HuH-7.5 (cell line): ENCODE data around the gene C2orf15.
"Not testable (repeated sequence)": the region's sequence is repeated elsewhere in the genome, so short reads cannot be mapped to it uniquely, and the experiment has no call there.

Source experiments
- DNase-seq: peaks from one replicate; pipeline ENCODE4 v3.0.0; 2011; ENCODE audit warnings: low spot score

The C2orf15 gene, protein sequence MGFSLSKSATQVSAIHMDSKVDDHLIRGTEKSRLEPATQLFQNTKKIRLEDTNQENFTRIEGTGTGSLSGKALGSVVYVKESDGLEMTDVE

DNA sequence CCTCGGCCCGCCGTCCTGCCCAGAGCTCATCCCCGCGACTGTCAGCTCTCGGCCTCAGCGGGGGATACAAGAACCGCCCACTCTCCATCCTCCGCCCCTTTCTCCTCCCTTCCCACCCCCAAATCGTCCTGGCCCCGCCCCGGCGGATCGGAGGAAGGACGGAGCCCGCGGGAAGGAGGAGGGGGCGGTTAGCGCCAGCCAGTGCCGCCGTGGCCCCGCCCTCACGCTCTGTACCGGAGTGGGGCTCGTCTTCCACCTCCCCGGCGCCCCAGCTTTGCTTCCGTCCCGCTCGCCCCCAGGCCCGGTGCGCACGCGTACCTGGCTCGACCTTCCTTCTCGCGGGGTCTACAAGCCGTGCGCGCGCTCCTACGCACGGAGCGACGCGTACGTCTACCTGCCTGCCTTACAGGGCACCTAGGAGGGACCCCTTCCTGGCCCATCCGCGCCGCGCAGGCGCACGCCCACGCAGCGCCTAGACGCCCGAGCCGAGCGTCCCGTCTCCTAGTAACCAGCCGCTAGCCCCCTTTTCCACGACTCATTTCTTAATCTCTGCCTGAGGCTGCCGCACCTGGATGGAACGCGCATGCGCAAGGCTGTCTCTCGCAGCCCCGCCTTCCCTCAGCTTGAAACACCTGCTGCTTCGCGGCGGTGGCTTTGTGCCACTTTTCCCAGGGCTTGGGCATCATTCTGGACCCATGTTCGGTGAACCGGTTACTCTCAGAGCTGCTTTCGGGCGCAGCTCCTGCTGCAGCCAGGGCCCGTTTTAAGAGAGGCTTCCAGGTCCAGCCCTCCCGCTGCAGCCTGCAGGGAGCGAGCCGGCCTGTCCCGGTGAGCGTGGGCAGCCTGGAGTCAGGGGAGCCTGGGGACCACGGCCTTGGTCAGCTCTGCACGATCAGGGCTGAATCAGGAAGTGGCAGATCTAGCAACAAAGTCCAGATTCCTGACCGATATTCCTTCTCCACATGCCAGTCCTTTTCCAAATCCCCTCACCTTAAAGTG lies at the start of gene C2orf15:
TSS of gene C2orf15 (plus strand) at position 598 of the 999 bp plus-strand sequence. CDS start 8,852 bp downstream, outside the sequence.
- peak; percentile 78 for DNase-seq

DNA sequence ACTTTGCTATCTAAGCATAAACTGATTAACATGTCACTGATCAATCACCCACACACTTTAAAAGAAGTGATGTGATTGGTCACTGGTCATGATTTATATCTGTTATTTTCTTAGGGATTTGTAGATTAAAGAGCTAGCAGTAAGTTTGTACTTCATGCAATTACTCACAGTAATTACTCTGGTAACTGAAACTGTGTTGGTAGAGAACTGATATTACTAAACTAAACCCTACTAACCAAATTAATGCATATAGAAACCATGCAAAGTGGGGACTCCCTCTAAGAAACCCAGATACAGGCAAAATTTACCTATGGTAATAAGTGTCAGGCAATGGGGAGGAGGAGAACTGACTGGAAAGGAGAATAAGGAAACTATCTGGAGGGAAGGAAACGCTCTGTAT lies 44.8 kb upstream of the C2orf15 start:
- DNase-seq, result no peak

DNA sequence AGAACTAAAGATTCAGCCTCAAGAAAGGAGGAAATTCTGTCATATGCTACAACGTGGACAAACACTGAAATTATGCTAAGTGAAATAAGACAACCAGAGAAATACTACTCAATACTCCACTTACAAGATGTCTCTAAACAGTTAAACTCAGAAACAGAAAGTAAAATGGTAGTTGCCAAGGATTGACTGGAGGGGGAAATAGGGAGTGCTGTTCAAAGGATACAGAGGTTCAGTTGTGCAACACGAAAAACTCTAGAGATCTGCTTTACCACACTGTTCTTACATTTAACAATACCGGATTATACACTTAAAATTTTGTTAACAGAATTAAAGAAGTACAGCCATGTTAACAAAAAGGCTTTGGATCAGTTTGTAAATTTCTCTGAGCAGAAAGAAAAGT lies 39.8 kb upstream of the C2orf15 start:
- no peak for DNase-seq

DNA sequence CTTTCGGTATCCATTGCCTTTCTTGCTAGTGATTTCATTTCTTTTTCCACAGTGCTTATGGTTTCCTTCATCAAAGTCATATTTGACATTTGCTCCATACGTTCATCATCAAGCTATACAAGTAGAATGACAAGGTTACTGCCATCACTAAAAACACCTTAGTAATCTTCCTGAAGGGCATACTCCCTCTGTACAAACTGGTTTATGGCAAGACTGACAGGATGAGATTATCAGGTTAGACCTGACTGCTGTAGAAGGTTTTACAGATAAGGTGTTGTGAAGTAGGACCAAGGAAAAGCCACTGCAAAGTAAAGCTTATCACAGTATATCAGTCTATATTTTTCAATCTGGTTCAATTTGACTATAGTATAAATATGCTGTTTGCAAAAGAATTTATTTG lies 37.5 kb upstream of the C2orf15 start:
- DNase-seq, result no peak

DNA sequence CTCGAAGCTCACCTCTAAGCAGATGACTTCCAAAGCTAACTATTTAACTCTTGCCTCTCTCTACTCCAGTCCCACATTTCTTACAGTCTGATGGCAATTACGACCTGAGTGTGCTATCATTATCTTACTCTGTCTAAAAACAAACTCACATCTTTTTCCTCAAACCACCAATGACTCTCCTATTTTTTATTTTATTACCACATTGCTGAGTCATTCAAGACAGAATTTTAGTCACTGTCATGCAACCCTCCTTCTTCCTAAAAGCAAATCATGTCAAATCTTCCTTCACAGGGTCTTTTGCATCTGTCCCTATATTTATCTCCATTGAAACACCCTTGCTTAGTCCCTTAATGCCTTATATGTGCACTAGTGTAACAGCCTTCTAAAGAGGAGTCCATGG lies 34.6 kb upstream of the C2orf15 start:
- no peak for DNase-seq

DNA sequence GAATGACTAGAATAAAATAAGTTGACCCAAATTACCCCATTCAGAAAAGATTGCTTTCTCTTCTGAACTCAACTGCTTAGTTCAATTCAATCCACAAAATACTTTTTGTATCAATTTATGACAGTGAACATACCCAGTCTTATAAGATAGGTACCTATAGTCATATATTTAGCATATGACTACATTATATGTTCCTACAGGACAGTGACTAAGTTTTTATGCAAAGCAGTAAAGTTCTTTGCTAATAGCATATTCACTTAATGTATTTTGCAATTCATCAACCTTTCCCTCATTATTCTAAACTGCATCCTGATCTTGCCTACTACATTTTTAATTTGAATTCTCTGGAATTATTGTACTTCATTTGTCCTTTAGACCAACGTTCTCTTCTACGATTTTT lies 30.3 kb upstream of the C2orf15 start:
- DNase-seq, result no peak

DNA sequence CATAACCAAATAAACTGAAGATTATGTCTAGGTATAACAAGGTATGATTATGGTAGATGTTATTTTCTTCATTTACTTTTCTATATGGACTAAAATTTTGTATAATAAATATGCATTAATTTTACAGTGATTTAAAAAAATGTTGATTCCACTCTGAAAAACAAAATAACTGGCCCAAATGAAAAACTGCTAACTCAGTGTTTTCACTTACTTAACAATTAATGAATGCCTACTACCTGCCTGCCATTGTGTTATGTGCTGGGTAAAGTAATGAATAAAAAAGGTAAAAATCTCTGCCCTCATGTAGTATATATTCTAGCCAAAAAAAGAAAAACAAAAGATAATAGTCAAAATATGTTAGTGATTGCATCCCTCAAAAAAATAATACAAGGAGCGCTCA lies 29.6 kb upstream of the C2orf15 start:
- DNase-seq, result no peak

DNA sequence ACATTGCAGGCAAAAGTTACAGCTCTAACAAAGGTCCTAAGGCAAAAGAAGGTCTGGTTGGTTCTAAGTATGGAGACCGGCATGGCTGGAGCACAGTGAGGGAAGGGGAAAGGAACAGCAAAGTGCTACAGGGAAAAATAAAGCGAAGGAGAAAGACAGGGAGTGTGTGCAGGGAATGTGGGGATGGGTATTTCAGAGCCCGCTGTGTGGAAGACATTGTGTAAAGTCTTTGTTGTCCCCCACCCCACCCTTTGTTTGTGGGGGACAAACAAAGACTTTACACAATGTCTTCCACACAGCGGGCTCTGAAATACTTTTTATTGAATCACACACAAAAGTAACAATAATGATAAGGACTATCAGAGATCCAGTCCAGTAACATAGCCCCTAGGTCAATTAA lies 28.9 kb upstream of the C2orf15 start:
- no peak for DNase-seq

DNA sequence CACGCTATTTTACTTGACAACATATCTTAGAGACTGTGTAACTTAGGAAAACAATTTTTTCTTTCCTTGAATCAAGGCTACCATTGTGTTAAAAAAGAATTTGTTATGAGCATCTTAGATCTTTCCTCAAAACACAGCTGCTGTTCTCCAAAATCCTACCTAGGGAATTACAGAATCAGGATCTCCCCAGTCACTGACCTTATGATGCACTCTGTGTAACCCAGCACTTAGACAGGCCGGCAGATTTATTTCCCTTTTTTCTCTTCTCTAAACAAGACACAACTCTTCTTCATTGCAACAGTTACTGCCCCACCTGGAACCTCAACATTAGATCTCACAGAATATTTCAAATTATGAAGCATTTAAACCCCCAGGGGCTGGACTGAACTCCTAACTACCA lies 13.5 kb upstream of the C2orf15 start:
- DNase-seq, result no peak

DNA sequence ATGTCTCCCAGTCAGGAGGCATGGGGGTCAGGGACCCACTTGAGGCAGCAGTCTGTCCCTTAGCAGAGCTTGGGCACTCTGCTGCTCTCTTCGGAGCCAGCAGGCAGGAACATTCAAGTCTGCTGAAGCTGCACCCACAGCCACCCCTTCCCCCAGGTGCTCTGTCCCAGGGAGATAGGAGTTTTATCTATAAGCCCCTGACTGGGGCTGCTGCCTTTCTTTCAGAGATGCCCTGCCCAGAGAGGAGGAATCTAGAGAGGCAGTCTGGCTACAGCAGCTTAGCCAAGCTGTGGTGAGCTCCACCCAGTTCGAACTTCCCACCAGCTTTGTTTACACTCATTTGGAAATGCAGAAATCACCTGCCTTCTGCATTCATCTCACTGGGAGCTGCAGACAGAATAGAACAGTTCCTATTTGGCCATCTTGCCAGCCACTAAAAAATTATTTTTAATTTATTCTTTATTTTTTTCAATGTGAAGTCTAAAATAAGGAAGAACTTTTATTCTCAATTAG lies 6.4 kb upstream of the C2orf15 start:
- not testable (repeated sequence) for DNase-seq

DNA sequence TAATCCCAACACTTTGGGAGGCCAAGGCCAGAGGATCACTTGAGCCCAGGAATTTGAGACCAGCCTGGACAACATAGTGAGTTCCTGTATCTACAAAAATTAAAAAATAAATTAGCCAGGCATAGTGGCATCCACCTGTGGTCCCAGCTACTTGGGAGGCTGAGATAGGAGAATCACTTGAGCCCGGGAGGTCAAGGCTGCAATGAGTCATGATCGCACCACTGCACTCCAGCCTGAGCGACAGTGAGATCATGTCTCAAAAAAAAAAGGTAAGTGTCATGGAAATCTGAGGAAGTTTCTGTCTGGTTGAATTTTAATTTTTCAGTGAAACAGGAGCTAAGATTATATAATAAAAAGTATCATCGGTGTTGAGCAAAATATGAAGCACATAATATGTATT lies 2.5 kb upstream of the C2orf15 start:
- DNase-seq, result no peak

DNA sequence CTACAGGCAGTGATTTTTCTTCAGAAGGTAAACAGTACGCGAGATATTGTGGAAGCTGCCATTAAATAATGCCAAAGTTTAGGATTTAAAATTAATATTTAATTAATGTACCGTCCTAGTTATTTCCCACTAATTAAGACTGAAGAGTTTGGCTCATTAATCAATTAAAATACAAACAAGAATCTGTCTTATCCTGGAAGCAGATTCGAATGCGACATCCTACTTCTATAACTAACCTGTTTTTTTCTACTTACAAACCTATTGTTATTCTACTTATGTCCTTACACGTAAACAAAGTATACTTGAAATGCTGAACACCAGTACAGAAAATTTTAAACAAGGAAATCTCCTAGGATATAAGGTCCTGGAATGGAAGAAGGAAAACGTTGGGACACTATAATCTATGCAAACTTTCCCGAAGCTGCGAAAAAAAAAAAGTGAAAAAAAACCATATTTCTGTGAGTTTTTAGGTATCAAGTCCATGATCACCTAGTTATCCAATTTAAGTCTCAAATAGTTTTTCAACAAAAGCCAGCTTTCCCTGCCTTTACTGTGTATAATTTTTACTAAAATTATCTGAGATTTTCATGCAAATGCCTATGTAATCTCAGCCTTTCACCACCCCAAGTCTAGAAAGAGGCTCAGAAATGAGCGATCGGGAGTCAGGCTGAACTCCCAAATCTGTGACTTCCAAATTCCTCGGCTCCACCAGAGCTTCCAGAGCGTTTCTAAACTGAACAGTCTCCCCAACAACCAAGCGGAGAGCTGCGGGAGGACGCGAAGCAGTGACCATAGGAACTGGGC lies 1.2 kb upstream of the C2orf15 start:
- DNase-seq, result peak; percentile 25

DNA sequence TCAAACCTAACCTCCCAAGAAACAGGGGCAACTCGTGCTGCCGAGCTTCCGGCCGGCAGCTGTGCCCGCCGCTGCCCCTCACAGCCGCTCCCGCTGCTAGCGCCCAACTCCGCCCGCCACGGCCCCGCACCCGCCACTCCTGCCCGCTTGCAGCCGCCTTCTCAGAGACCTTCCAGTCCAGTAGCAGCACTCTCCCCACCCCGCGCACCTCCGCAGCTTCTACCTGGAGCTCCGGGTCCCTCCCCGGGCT lies 722 bp upstream of the C2orf15 start:
- no peak for DNase-seq

DNA sequence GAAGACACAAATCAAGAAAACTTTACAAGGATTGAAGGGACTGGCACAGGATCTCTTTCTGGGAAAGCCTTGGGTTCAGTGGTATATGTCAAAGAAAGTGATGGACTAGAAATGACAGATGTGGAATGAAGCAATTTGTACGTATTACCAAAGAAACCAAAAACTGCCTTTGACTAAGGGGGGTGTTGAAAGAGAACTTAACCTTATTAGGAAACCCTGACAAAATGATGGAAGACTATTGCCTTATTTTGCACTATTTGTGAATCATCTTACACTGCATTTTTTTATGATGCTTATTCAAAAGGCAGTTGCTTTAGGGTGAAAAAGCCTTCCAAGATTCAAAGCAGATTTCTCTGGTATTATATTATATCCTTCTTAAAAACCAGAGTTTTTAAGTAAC lies 9.2 kb downstream of the C2orf15 start:
- no peak for DNase-seq

DNA sequence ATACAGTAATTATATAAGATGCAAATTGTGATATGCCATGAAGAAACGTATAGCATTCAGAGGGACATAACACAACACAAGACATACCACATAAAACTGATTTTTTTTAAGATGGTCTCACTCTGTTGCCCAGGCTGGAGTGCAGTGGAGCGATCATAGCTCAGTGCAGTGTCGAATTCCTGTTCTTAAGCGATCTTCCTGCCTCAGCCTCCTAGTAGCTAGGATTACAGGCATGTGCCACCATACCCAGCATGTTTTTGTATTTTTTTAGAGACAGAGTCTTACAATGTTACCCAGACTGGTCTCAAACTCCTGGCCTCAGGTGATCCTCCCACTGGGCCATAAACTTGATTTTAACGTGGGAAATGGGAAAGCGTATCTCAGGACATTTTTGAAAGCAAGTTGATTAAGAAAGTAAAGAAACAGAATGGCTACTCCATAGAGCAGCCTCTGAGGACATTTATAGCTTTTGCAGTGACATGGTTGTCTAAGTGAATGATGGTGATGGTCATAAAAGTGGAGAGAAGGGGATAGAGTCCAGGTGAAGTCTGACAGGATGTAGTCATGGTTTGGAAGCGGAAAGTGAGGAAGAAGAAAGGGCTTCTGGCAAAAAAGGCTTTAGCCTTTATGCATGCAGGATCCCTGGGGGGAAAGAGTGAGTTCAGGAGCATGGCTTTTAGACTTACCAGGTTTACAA lies 10.8 kb downstream of the C2orf15 start:
- no peak for DNase-seq

DNA sequence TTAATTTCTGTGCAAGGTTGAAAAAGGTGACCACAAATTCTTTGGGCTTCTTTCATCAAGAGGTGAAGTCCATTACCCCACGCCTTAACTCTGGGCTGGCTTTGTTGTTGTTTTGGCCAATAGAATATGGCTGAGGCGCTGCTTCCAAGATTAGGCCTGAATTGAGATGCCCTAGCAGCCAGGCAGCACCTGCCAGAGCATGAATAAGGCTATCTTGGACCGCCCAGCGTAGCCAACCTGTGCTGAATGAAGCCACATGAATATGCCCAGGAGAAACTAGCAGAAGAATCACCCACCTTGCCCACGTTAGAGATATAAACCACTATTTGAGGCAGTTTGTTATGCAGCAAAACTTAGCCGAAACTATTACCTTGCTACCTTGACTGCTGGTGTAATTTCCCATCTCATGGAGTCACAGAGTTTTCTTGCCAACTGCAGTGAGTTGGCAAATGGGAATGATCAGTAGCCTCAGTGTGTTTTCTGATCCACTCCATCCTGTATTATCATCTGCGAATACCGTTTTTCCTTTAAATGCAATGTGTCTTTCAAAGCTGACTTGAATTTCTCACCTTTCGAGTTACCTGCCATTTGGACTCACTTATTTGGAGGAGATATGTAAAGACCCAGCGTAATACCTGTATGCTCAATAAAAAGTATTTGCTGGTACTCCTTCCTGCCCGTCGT lies 12.6 kb downstream of the C2orf15 start:
- DNase-seq, result no peak

DNA sequence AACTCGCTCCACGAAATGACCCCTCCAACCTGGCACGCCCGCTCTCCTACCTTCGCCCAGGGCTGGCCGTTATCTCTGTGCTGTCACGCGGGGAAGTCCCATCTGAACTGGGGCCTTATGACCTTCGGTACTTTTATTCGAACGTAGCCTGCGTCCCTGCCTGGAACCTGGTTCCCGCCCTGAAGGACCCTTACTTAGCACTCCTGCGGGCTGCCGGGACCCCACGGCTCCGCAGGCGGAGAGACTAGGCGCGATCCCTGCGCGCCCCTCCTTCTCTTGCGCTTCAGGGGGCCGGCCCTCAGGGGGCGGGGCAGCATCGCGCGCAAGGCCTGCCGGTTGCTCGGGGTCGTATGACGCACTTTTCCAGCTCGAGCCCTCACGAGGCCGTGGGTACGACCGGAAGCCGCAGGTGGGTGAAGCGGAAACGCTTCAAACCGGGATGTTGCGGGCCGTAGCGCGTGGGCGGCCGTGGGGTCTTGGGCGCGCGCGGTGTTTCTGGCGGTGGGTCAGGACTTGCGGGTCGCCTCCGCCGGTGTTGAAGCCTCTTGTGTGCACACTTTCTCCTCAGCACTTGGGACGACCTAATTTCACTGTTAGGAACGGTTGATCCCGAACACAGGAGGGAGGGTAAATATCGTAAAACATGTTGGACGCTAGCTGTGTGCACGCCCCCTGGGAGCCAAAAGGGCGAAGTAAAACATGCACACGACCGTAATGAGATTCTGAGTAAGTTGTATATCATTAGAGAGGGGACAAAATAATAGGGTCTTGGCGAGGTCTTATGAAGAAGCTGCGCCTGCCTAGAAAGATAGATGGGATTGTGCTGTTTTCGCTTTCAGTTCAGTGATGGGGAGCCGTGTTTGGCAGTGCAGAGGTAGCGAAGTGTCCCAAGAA lies 13.4 kb downstream of the C2orf15 start, which contains the start of the genes LIPT1 and TSGA10:
TSS of gene LIPT1 (plus strand) at position 325 of the 894 bp plus-strand sequence. CDS start 6,991 bp downstream, outside the sequence.
TSS of gene TSGA10 (minus strand) at position 300 of the 894 bp plus-strand sequence. CDS start 45,503 bp downstream, outside the sequence.
- peak; percentile 91 for DNase-seq

DNA sequence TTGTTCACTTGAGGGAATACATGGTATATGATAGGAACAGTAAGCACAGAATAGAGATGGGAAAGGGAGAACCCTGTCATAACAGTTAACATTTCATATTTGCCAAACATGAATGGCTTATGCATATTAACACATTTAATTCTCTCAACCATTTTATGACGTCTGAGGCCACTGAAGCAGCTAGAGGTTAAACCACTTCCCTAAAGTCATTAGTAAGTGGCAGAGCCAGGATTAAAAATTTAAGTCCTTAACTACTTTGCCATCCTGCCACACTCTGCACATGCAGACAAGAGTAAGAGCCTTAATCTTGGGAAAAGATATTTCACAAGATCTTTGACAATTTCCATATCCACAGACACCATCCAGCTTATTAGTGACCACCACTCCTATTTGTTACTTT lies 15.4 kb downstream of the C2orf15 start:
- no peak for DNase-seq

DNA sequence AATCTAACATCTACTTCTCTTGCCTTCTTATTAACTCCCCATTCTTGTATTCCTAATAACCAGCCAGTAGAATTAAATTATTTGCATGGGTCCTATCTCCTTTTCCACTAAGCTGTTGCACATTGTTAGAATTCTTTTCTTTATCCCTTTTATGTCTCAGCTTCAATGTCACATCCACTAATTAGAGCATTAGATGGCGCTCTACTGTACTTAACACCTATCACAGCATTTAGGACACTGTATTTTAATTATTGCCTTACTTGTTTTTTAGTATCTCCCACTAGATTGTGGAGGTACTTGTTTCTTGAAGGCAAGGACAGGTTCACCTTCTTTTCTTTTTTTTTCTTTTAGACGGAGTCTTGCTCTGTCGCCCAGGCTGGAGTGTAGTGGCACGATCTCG lies 17.1 kb downstream of the C2orf15 start:
- DNase-seq, result no peak

DNA sequence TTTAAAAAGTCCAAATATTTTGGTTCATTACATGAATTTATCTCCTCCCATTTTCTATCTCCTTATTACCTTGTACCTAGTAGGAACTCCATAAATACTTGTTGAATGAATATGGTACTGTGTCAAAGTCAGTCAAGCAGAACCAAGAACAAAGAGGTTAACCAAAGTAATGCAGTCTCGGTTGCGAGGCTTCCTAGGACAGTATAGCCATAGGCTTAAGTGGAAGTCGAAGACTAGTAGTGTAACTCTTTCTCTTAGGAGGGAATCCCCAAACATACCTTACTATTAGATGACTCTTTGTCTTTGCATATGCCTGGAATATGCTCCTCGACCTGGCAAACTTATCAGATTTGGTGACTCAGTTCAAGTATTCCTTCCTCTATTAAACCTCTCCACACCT lies 18.1 kb downstream of the C2orf15 start:
- DNase-seq, result no peak
